Uterus (tissue), 2 donors: ENCODE data around the gene BACH2.

Experiments
- CTCF ChIP-seq, 4 experiments: fragments of 200-600 bp in 2 of 4; fragments of 450-650 bp in 2 of 4; sonication (generic) in 2 of 4; IDR thresholded peaks; one replicate each; pipeline ENCODE4 v1.5.1; 2016 to 2019; ENCODE audit warnings: antibody characterized with exemption in 4 of 4, mild to moderate bottlenecking in 2 of 4, moderate library complexity in 1 of 4
- POLR2A ChIP-seq, 2 donors: fragments of 450-650 bp; IDR thresholded peaks; one replicate each; pipeline ENCODE4 v1.6.1; 2016; ENCODE audit warnings: antibody characterized with exemption in 2 of 2, mild to moderate bottlenecking in 1 of 2, moderate library complexity in 1 of 2

GRCh38 chr6:90274451-90275030 lies 22.1 kb downstream of the BACH2 start:
- TF ChIP-seq CTCF (IDR thresholded peaks at IDR 0.05) (no peak), POLR2A (IDR thresholded peaks at IDR 0.05) (no peak)
